ENCODE data around the gene HSPA12A. TPM values are rescaled to one million over a fixed set of nuclear protein-coding genes. Genes with fewer than 3 reads are reported as not detected.
"Not testable (repeated sequence)": the region's sequence is repeated elsewhere in the genome, so short reads cannot be mapped to it uniquely, and the experiment has no call there.

Gene HSPA12A
- total RNA-seq, 6 donors from 2014 or later = 4.2 to 11.6 (median 6.1) TPM

- Histone ChIP-seq H3K4me3 (no peak overlapping the region), H3K4me1 (no peaks in the 10 kb centered on the region), H3K9me3 (no peaks in the 10 kb centered on the region), H3K27ac (no peak overlapping the region), H3K36me3 (no peaks in the 10 kb centered on the region), H3K27me3 (no peaks in the 10 kb centered on the region)
- TF ChIP-seq, protein P1, sequence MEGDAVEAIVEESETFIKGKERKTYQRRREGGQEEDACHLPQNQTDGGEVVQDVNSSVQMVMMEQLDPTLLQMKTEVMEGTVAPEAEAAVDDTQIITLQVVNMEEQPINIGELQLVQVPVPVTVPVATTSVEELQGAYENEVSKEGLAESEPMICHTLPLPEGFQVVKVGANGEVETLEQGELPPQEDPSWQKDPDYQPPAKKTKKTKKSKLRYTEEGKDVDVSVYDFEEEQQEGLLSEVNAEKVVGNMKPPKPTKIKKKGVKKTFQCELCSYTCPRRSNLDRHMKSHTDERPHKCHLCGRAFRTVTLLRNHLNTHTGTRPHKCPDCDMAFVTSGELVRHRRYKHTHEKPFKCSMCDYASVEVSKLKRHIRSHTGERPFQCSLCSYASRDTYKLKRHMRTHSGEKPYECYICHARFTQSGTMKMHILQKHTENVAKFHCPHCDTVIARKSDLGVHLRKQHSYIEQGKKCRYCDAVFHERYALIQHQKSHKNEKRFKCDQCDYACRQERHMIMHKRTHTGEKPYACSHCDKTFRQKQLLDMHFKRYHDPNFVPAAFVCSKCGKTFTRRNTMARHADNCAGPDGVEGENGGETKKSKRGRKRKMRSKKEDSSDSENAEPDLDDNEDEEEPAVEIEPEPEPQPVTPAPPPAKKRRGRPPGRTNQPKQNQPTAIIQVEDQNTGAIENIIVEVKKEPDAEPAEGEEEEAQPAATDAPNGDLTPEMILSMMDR (IDR thresholded peaks at IDR 0.05) = no peak
- TF ChIP-seq EP300 (IDR thresholded peaks at IDR 0.05) = no peak
- TF ChIP-seq POLR2AphosphoS5 (IDR thresholded peaks at IDR 0.05) = no peak
- ATAC-seq (ENCODE audit: low FRiP score in 2 of 2) (no peak), DNase-seq (no peak)
- 60 to 89% methylated on average over 1 to 4 of the region's 4 CpGs for WGBS, 2 donors
Measured at GRCh38 chr10:116715839-116716377, 26.5 kb downstream of the HSPA12A start.

- Histone ChIP-seq H3K27me3 (no peaks in the 10 kb centered on the region), H3K9me3 (no peaks in the 10 kb centered on the region), H3K4me1 (no peaks in the 10 kb centered on the region), H3K36me3 (no peaks in the 10 kb centered on the region), H3K4me3 (no peak overlapping the region), H3K27ac (no peak overlapping the region)
- DNase-seq (no peak), ATAC-seq (ENCODE audit: low FRiP score in 2 of 2) (no peak)
- 83 to 84% methylated on average over 4 of the region's 4 CpGs for WGBS, 2 donors
- TF ChIP-seq, protein P1 (IDR thresholded peaks at IDR 0.05) = no peak
- TF ChIP-seq POLR2A (IDR thresholded peaks at IDR 0.05) (no peak), EP300 (IDR thresholded peaks at IDR 0.05) (no peak), POLR2AphosphoS5 (IDR thresholded peaks at IDR 0.05) (no peak)
Measured at GRCh38 chr10:116715341-116715740, 27.0 kb downstream of the HSPA12A start.

DNA sequence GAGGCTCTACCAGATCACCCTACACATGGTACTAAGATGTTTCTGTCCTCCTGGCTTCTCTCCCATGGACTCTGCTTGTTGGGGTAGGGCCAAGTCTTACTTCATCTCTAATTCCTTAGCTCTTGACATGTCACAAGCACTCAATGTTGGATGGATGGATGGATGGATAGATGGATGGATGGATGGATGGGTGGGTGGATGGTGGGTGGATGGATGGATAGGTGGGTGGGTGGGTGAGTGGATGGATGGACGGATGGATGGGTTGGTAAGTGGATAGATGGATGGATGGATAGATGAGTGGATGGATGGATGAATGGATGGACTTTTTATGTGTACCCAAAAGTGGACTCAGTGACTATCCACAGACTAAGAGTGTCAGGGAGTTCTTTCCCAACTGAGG lies 28.5 kb downstream of the HSPA12A start:
- H3K27me3 ChIP-seq = no peaks in the 10 kb centered on the region
- WGBS, 2 donors = 74 to 76% methylated on average over 1 of the region's 1 CpG
- ATAC-seq (ENCODE audit: low FRiP score in 2 of 2) = no peak
- no peak overlapping the region for H3K27ac ChIP-seq
- DNase-seq = no peak
- H3K4me3 ChIP-seq = no peak overlapping the region
- no peaks in the 10 kb centered on the region for H3K9me3 ChIP-seq
- no peaks in the 10 kb centered on the region for H3K36me3 ChIP-seq
- TF ChIP-seq EP300 (IDR thresholded peaks at IDR 0.05) (no peak), POLR2A (IDR thresholded peaks at IDR 0.05) (no peak), POLR2AphosphoS5 (IDR thresholded peaks at IDR 0.05) (no peak)
- TF ChIP-seq, protein P1 (IDR thresholded peaks at IDR 0.05) = no peak
- H3K4me1 ChIP-seq = no peaks in the 10 kb centered on the region

GRCh38 chr10:116712989-116713543 lies 29.3 kb downstream of the HSPA12A start:
- ATAC-seq (ENCODE audit: low FRiP score in 2 of 2) (no peak), DNase-seq (no peak)
- WGBS, 2 donors = 72 to 80% methylated on average over 2 of the region's 2 CpGs
- H3K4me3 ChIP-seq = no peak overlapping the region
- no peaks in the 10 kb centered on the region for H3K27me3 ChIP-seq
- TF ChIP-seq EP300 (IDR thresholded peaks at IDR 0.05) = no peak
- H3K4me1 ChIP-seq = no peaks in the 10 kb centered on the region
- H3K27ac ChIP-seq = no peak overlapping the region
- H3K36me3 ChIP-seq = no peaks in the 10 kb centered on the region
- no peaks in the 10 kb centered on the region for H3K9me3 ChIP-seq

- no peak for ATAC-seq (ENCODE audit: low FRiP score in 2 of 2)
- Histone ChIP-seq H3K4me3 (no peak overlapping the region), H3K27ac (no peak overlapping the region), H3K36me3 (no peaks in the 10 kb centered on the region), H3K9me3 (no peaks in the 10 kb centered on the region), H3K27me3 (no peaks in the 10 kb centered on the region), H3K4me1 (no peaks in the 10 kb centered on the region)
- DNase-seq = no peak
- TF ChIP-seq POLR2A (IDR thresholded peaks at IDR 0.05) (no peak), POLR2AphosphoS5 (IDR thresholded peaks at IDR 0.05) (no peak), EP300 (IDR thresholded peaks at IDR 0.05) (no peak)
- TF ChIP-seq, protein P1 (IDR thresholded peaks at IDR 0.05) = no peak
- WGBS, 2 donors = 76 to 80% methylated on average over 3 of the region's 3 CpGs
Measured at GRCh38 chr10:116712519-116712918, 29.8 kb downstream of the HSPA12A start.

GRCh38 chr10:116711803-116712202 lies 30.6 kb downstream of the HSPA12A start:
- not testable (repeated sequence) for ATAC-seq (ENCODE audit: low FRiP score in 2 of 2); H3K36me3 ChIP-seq; H3K27me3 ChIP-seq; DNase-seq; H3K4me3 ChIP-seq; H3K4me1 ChIP-seq; H3K27ac ChIP-seq; H3K9me3 ChIP-seq
- 89 to 91% methylated on average over 10 of the region's 10 CpGs for WGBS, 2 donors

Measured in upper lobe of left lung (tissue), 6 donors.